ENCODE measurements around the gene TPCN2. TPM values are rescaled to one million over a fixed set of nuclear protein-coding genes. Genes with fewer than 3 reads are reported as not detected.

Gene TPCN2
- total RNA-seq, 1 experiment from 2014 or later: 16.3 TPM

DNA sequence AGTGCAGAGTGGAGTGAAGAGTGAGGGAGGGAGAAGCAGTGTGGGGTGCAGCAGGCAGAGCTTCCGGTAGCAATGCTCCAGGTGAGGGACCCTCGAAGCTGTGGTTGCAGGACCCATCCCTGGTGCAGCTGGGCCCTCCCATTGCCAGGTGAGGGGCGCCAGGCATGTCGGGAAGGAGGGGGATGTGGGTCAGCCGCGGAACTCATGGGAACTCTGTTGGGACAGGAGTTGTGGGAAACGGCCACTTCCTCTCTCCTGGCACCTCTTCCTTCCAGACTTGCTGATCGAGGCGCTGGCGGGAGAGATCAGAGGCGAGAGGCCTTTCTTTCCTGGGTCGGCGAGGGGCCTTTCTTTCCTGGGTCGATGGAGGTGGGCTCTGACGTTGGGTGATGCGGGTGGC is 48.5 kb downstream of the TPCN2 start:
- H3K27ac Mint-ChIP-seq (ENCODE audit: low read depth, unreplicated experiment): no peak overlapping the region
- H3K36me3 Mint-ChIP-seq (ENCODE audit: insufficient read depth, unreplicated experiment): peaks cover 4% of the 10 kb centered on the region
- CTCF ChIA-PET: interaction anchor here (0.9 to 5.9 kb wide), 3 partner anchors 136 to 573 kb away, joined by 3 to 87 read pairs (median 4); no protein-coding TSS in a partner anchor
- BruUV-seq (replicated peaks): no TSS peak
- no peak for TF ChIP-seq CTCF (IDR thresholded peaks at IDR 0.05; ENCODE audit: unreplicated experiment)
- H3K9me3 Mint-ChIP-seq (ENCODE audit: unreplicated experiment): no peaks in the 10 kb centered on the region
- DNase-seq (ENCODE audit: unreplicated experiment): no peak
- H3K4me1 Mint-ChIP-seq (ENCODE audit: insufficient read depth, unreplicated experiment): peaks cover 11% of the 10 kb centered on the region
- intact Hi-C loops (cut with micrococcal nuclease): no loop called here
- POLR2A ChIA-PET: interaction anchor here (1.1 to 1.8 kb wide), 2 partner anchors 542 to 547 kb away, joined by 3 to 5 read pairs; no protein-coding TSS in a partner anchor
- no peaks in the 10 kb centered on the region for H3K27me3 Mint-ChIP-seq (ENCODE audit: insufficient read depth, unreplicated experiment)
- no peak overlapping the region for H3K4me3 Mint-ChIP-seq (ENCODE audit: unreplicated experiment)

DNA sequence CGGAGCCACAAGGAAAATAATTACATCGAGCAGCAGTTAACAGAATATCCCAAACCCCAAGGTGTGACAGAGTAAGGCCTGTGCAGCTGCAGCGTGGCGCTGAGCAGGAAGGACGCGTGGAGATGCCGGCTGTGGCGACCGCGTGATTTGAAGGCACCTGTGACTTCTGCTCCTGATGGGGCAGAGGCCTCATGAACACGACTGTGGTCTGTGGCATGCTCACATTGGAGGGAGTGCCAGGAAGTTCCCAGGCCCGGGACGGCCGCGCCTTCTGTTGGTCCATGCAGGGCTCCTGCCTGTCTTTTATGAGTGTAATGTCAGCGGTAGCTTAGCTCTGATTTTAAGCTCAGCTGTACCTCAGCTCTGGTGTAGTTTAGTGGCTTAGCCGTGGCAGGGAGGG is 50.4 kb downstream of the TPCN2 start:
- H3K27ac Mint-ChIP-seq (ENCODE audit: low read depth, unreplicated experiment): no peak overlapping the region
- POLR2A ChIA-PET: interaction anchor here (3.3 kb wide), 1 partner anchor 544 kb away, joined by 32 read pairs; no protein-coding TSS in a partner anchor
- no peak for DNase-seq (ENCODE audit: unreplicated experiment)
- CTCF ChIA-PET: interaction anchor here (0.7 to 6.7 kb wide), 4 partner anchors 545 to 569 kb away, joined by 3 to 87 read pairs (median 33); no protein-coding TSS in a partner anchor
- no TSS peak for BruUV-seq (replicated peaks)
- TF ChIP-seq CTCF (IDR thresholded peaks at IDR 0.05; ENCODE audit: unreplicated experiment): no peak
- peaks cover 4% of the 10 kb centered on the region for H3K36me3 Mint-ChIP-seq (ENCODE audit: insufficient read depth, unreplicated experiment)
- intact Hi-C loops (cut with micrococcal nuclease): no loop called here
- no peaks in the 10 kb centered on the region for H3K9me3 Mint-ChIP-seq (ENCODE audit: unreplicated experiment)
- no peak overlapping the region for H3K4me3 Mint-ChIP-seq (ENCODE audit: unreplicated experiment)
- no peaks in the 10 kb centered on the region for H3K27me3 Mint-ChIP-seq (ENCODE audit: insufficient read depth, unreplicated experiment)
- H3K4me1 Mint-ChIP-seq (ENCODE audit: insufficient read depth, unreplicated experiment): peaks cover 6% of the 10 kb centered on the region

DNA sequence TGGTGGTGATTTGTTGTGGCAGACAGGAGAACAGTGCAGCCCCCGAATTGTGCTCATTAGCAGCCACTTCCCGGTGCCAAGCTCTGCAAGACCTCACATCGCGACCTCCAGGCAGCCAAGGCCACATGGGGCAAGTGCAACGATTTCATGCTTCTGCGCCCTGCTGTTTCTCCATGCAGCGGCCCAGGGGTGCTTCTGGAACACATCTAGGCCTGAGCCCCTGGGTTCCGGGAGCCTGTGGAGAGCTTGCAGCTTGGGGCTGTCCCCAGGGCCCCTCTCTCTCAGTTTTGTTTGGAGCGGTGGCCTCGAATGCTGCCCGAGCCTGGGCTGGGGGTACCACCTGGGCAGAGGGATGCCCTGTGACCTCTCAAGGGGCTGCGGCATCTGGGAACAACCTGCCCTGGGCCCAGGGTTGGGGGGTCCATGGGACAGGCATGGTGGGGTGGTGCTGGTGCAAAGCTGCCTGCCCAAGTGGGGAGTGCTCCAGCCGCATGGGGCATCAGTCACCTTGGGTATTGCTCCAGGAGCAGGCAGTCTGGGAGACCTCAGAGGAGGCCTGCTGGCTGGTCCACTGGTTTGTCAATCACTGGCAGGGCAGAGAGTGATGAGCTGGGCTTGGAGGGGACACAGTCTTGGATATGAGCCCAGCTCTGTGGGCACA is 51.9 kb downstream of the TPCN2 start:
- peaks cover 4% of the 10 kb centered on the region for H3K36me3 Mint-ChIP-seq (ENCODE audit: insufficient read depth, unreplicated experiment)
- ChIA-PET CTCF (interaction anchor here (0.5 to 6.7 kb wide), 19 partner anchors 10 to 1095 kb away, joined by 3 to 87 read pairs (median 4); partner anchors contain the start of gene CCND1), POLR2A (interaction anchor here (0.5 to 3.3 kb wide), 5 partner anchors 174 to 570 kb away, joined by 3 to 32 read pairs (median 6); no protein-coding TSS in a partner anchor)
- H3K27ac Mint-ChIP-seq (ENCODE audit: low read depth, unreplicated experiment): no peak overlapping the region
- H3K9me3 Mint-ChIP-seq (ENCODE audit: unreplicated experiment): no peaks in the 10 kb centered on the region
- no peak for TF ChIP-seq CTCF (IDR thresholded peaks at IDR 0.05; ENCODE audit: unreplicated experiment)
- peaks cover 6% of the 10 kb centered on the region for H3K4me1 Mint-ChIP-seq (ENCODE audit: insufficient read depth, unreplicated experiment)
- no TSS peak for BruUV-seq (replicated peaks)
- intact Hi-C loops (cut with micrococcal nuclease): loop anchor here (1.0 to 2.0 kb wide), 3 partner anchors 196 to 570 kb away; no protein-coding TSS in a partner anchor
- no peaks in the 10 kb centered on the region for H3K27me3 Mint-ChIP-seq (ENCODE audit: insufficient read depth, unreplicated experiment)
- no peak for DNase-seq (ENCODE audit: unreplicated experiment)
- H3K4me3 Mint-ChIP-seq (ENCODE audit: unreplicated experiment): no peak overlapping the region

- DNase-seq (ENCODE audit: unreplicated experiment): peak; percentile 94
- intact Hi-C loops (cut with micrococcal nuclease): loop anchor here (1.0 to 2.0 kb wide), 3 partner anchors 196 to 569 kb away; no protein-coding TSS in a partner anchor
- ChIA-PET POLR2A (interaction anchor here (0.5 to 3.3 kb wide), 10 partner anchors 43 to 574 kb away, joined by 3 to 32 read pairs (median 3); partner anchors contain the start of gene LTO1), CTCF (interaction anchor here (0.5 to 6.7 kb wide), 31 partner anchors 10 to 1094 kb away, joined by 3 to 87 read pairs (median 3); partner anchors contain the start of gene CCND1)
- Mint-ChIP-seq H3K4me3 (ENCODE audit: unreplicated experiment) (no peak overlapping the region), H3K9me3 (ENCODE audit: unreplicated experiment) (no peaks in the 10 kb centered on the region), H3K36me3 (ENCODE audit: insufficient read depth, unreplicated experiment) (peaks cover 4% of the 10 kb centered on the region), H3K27me3 (ENCODE audit: insufficient read depth, unreplicated experiment) (no peaks in the 10 kb centered on the region), H3K27ac (ENCODE audit: low read depth, unreplicated experiment) (peak overlapping the region; percentile 42), H3K4me1 (ENCODE audit: insufficient read depth, unreplicated experiment) (peaks cover 6% of the 10 kb centered on the region)
- TF ChIP-seq CTCF (IDR thresholded peaks at IDR 0.05; ENCODE audit: unreplicated experiment): peak; percentile 100
- BruUV-seq (replicated peaks): no TSS peak
Observed at GRCh38 chr11:69101115-69101791, 52.5 kb downstream of the TPCN2 start.

Data from MCF 10A (cell line).